Neuronal stem cell (in vitro differentiated cells): ENCODE measurements around the gene AUP1.

ENCODE experiments used
- DNase-seq: peaks from one replicate; pipeline ENCODE4 v3.0.0-alpha.2; 2013; ENCODE audit warnings: low spot score
- H2AFZ ChIP-seq: one replicate; pipeline ENCODE4 v1.6.1; 2013; ENCODE audit warnings: mild to moderate bottlenecking, low read length, inconsistent platforms
- H2AK5ac ChIP-seq: 2 replicates; pipeline ENCODE4 v1.6.1; 2013; ENCODE audit warnings: low read depth, mild to moderate bottlenecking, inconsistent platforms, low read length, moderate library complexity, mixed read lengths
- H2BK120ac ChIP-seq: 2 replicates; pipeline ENCODE4 v1.6.1; 2013; ENCODE audit warnings: low read depth, mild to moderate bottlenecking, inconsistent platforms, low read length, moderate library complexity, mixed read lengths
- H2BK12ac ChIP-seq: one replicate; pipeline ENCODE4 v1.6.1; 2013; ENCODE audit warnings: low read length, inconsistent platforms
- H2BK15ac ChIP-seq: 2 replicates; pipeline ENCODE4 v1.6.1; 2013; ENCODE audit warnings: mild to moderate bottlenecking, low read length, inconsistent platforms, mixed read lengths
- H2BK5ac ChIP-seq: one replicate; pipeline ENCODE4 v1.6.1; 2013; ENCODE audit warnings: inconsistent platforms, mild to moderate bottlenecking, low read length, moderate library complexity
- H3K14ac ChIP-seq: one replicate; pipeline ENCODE4 v1.6.1; 2013; ENCODE audit warnings: low read length, inconsistent platforms
- H3K18ac ChIP-seq: 2 replicates; pipeline ENCODE4 v1.6.1; 2013; ENCODE audit warnings: low read length, inconsistent platforms
- H3K23ac ChIP-seq: 2 replicates; pipeline ENCODE4 v1.6.1; 2013; ENCODE audit warnings: low read depth, mild to moderate bottlenecking, mixed read lengths, low read length, inconsistent platforms; ENCODE audit not compliant: poor library complexity
- H3K27ac ChIP-seq: replicated peaks from 3 replicates; pipeline ENCODE4 v1.5.1; 2013; ENCODE audit warnings: low read length, inconsistent platforms
- H3K27me3 ChIP-seq, 3 experiments: 2 replicates each; pipeline ENCODE4 v1.6.1; 2013; ENCODE audit warnings: low read length in 3 of 3, mild to moderate bottlenecking in 2 of 3, inconsistent platforms in 1 of 3, low read depth in 1 of 3, mixed read lengths in 1 of 3, moderate library complexity in 1 of 3; ENCODE audit not compliant: control insufficient read depth in 3 of 3, insufficient read depth in 3 of 3
- H3K36me3 ChIP-seq, 2 donors: replicated peaks in 1 of 2; 2 replicates each; pipeline ENCODE4 v1.6.1; 2013; ENCODE audit warnings: low read length in 2 of 2; ENCODE audit not compliant: control insufficient read depth in 2 of 2, insufficient read depth in 2 of 2
- H3K4ac ChIP-seq: 2 replicates; pipeline ENCODE4 v1.6.1; 2013; ENCODE audit warnings: inconsistent platforms, mild to moderate bottlenecking, low read length, moderate library complexity
- H3K4me1 ChIP-seq, 2 donors: 1 replicate in 1 of 2; 2 replicates in 1 of 2; pipeline ENCODE4 v1.6.1; 2013; ENCODE audit warnings: low read length in 2 of 2, low read depth in 1 of 2; ENCODE audit not compliant: control insufficient read depth in 2 of 2, insufficient read depth in 1 of 2
- H3K4me2 ChIP-seq: one replicate; pipeline ENCODE4 v1.6.1; 2013; ENCODE audit warnings: mild to moderate bottlenecking, low read length, inconsistent platforms; ENCODE audit not compliant: insufficient read depth, poor library complexity, severe bottlenecking
- H3K4me3 ChIP-seq, 2 donors: 2 replicates each; pipeline ENCODE4 v1.5.1; 2013; ENCODE audit warnings: low read length in 2 of 2, mild to moderate bottlenecking in 2 of 2, inconsistent platforms in 1 of 2, moderate library complexity in 1 of 2
- H3K79me1 ChIP-seq: one replicate; pipeline ENCODE4 v1.6.1; 2013; ENCODE audit warnings: low read depth, mild to moderate bottlenecking, inconsistent platforms, low read length, moderate library complexity
- H3K9ac ChIP-seq: one replicate; pipeline ENCODE4 v1.6.1; 2013; ENCODE audit warnings: mild to moderate bottlenecking, low read depth, low read length, inconsistent platforms; ENCODE audit not compliant: poor library complexity
- H3K9me3 ChIP-seq, 2 donors: replicated peaks in 1 of 2; 2 replicates each; pipeline versions ENCODE3 to v1.6.1; 2013; ENCODE audit warnings: low read length in 2 of 2, mild to moderate bottlenecking in 2 of 2, inconsistent platforms in 1 of 2, low read depth in 1 of 2, mixed read lengths in 1 of 2, moderate library complexity in 1 of 2; ENCODE audit not compliant: control insufficient read depth in 2 of 2, insufficient read depth in 1 of 2
- H4K8ac ChIP-seq: one replicate; pipeline ENCODE4 v1.6.1; 2013; ENCODE audit warnings: low read depth, mild to moderate bottlenecking, inconsistent platforms, low read length, moderate library complexity
- H4K91ac ChIP-seq: one replicate; pipeline ENCODE4 v1.6.1; 2013; ENCODE audit warnings: low read length, low read depth, mild to moderate bottlenecking, inconsistent platforms; ENCODE audit not compliant: poor library complexity
- WGBS, 2 donors: extraction: QIAGEN DNeasy Blood & Tissue Kit; methylation state at CpG; one replicate each; pipeline ENCODE4 v1.1.7; 2013; ENCODE audit warnings: missing lambda C conversion rate in 2 of 2, mixed read lengths in 1 of 2; ENCODE audit not compliant: insufficient read length in 2 of 2, insufficient replicate concordance in 1 of 2; ENCODE audit errors: extremely low coverage in 2 of 2; 5-methylcytosine and 5-hydroxymethylcytosine counted together

Gene AUP1

DNA sequence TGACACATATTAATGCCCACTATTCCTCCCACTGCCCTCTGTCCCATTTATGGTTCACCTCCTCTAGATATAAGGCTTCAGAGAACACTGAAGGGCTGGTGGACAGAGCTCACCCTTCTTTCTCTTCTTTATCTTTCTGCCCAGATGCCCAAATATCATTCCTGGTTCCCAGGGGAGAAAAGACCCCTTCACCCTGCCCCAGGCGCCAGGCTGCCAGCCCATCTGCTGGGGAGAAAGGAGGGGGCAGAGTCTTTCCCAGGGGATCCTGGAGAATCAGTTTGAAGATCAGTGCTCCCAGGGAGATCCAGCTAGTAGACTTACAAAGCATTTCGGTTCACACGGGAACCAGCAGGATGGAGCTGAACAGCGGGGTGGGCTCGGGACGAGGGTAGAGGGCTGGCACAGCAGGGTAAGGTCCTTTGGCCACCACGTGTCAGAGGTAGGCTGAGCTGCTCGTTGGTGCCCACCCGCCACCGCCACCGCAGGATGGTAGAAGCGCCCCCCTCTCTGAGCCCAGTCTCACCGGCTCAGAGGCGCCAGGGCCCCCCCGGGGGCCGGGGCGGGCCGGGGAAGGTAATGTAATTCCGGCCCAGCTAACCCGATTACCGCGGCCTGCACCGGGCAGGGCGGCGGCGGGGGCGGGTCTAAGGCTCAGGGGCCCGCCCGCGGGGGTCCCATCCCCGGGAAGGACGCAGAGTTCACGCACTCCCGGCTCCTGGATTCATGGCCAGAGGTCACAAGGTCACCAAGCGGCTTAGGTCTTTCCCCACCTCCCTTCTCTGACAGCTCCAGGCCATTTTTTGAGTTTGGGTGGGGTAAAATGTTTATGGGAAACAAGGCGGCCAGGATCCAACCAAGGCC lies 16.5 kb downstream of the AUP1 start:
- H2AK5ac ChIP-seq: no peak overlapping the region
- H2BK12ac ChIP-seq: no peak overlapping the region
- WGBS, 2 donors: no CpG with 5 or more reads among the region's 36 CpGs
- H4K91ac ChIP-seq: no peak overlapping the region
- H2BK15ac ChIP-seq: no peak overlapping the region
- H3K36me3 ChIP-seq: no peaks in the 10 kb centered on the region
- H4K8ac ChIP-seq: no peak overlapping the region
- H3K18ac ChIP-seq: peak overlapping the region; percentile 9
- no peak overlapping the region for H3K4me2 ChIP-seq
- H3K4me1 ChIP-seq: peaks cover 2 to 4% of the 10 kb centered on the region in 2 donors
- H3K14ac ChIP-seq: no peak overlapping the region
- no peak overlapping the region for H3K23ac ChIP-seq
- H3K9ac ChIP-seq: no peak overlapping the region
- no peak for DNase-seq
- H3K79me1 ChIP-seq: no peaks in the 10 kb centered on the region
- no peak overlapping the region for H2AFZ ChIP-seq
- no peak overlapping the region for H3K4me3 ChIP-seq
- H3K9me3 ChIP-seq: peaks cover 3 to 14% of the 10 kb centered on the region in 2 donors
- H3K27me3 ChIP-seq: peaks cover 48 to 94% (median 92%) of the 10 kb centered on the region in 3 experiments
- no peak overlapping the region for H3K4ac ChIP-seq
- no peak overlapping the region for H2BK5ac ChIP-seq
- no peak overlapping the region for H2BK120ac ChIP-seq
- H3K27ac ChIP-seq: no peak overlapping the region

DNA sequence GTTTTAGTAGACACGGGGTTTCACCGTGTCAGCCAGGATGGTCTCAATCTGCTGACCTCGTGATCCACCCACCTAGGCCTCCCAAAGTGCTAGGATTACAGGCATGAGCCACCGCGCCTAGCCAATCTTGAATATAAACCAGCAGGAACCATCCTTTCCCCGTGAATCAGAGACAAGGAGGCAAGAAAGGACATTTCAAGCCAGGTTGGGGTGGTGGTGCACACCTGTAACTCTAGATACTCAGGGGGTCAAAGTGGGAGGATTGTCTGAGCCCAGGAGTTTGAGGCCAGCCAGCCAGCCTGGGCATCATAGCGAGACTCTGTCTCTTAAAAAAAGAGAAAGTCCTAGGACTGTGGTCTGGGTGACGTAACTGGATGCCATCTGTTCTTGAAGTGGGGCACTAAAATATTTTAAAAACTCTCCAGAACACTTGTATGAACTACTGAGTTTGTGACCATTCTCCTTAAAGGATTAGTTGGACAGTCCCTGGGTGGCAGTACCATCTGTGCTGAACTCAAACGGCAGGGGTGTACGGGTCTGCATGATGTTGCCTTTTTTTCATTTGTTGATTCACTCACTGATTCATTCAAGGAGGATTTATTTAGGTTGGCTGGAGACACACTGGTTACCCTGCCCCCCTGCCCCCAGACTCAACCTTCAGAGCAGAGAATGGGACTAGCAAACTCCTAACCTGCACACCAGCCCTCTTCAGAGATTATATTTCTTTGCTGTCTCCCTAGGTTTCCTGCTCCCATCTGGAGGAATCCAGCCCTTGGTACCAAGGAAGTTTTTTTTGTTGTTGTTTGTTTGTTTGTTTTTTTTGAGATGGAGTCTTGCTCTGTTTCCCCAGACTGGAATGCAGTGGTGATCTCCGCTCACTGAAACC lies 18.2 kb downstream of the AUP1 start:
- H3K4me2 ChIP-seq: no peak overlapping the region
- no peak overlapping the region for H2BK5ac ChIP-seq
- H3K79me1 ChIP-seq: no peaks in the 10 kb centered on the region
- no peak overlapping the region for H3K14ac ChIP-seq
- H3K4ac ChIP-seq: no peak overlapping the region
- no peak overlapping the region for H2AFZ ChIP-seq
- no peak overlapping the region for H2BK120ac ChIP-seq
- H3K9ac ChIP-seq: no peak overlapping the region
- peaks cover 8 to 10% of the 10 kb centered on the region in 2 donors for H3K4me1 ChIP-seq
- H2BK15ac ChIP-seq: no peak overlapping the region
- H2AK5ac ChIP-seq: no peak overlapping the region
- no peak for DNase-seq
- no peak overlapping the region for H4K8ac ChIP-seq
- no peak overlapping the region for H3K23ac ChIP-seq
- H3K36me3 ChIP-seq: peaks cover 0 to 5% of the 10 kb centered on the region in 2 donors
- H3K18ac ChIP-seq: no peak overlapping the region
- no peak overlapping the region for H3K27ac ChIP-seq
- no CpG with 5 or more reads among the region's 11 CpGs for WGBS, 2 donors
- H4K91ac ChIP-seq: no peak overlapping the region
- H2BK12ac ChIP-seq: no peak overlapping the region
- H3K9me3 ChIP-seq: peaks cover 0 to 6% of the 10 kb centered on the region in 2 donors
- H3K4me3 ChIP-seq: no peak overlapping the region
- peaks cover 43 to 79% (median 79%) of the 10 kb centered on the region in 3 experiments for H3K27me3 ChIP-seq

DNA sequence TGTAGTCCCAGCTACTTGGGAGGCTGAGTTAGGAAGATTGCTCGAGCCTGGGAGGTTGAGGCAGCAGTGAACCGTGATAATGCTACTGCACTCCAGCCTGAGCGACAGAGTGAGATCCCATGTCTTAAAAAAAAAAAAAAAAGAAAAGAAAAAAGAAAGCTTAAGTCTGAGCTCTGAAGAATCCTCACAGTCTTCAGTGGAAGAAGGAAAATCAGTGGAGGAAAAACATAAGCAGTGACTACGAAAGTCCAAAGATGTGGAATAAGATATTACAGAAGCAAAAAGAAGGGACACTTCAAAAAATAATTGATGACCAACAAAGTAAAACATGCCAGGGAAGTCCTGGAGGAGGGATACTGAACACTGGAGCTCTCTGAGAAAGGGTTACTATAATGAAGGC lies 19.2 kb downstream of the AUP1 start:
- H3K27me3 ChIP-seq: peaks cover 32 to 75% (median 68%) of the 10 kb centered on the region in 3 experiments
- no peak overlapping the region for H2BK5ac ChIP-seq
- H3K14ac ChIP-seq: no peak overlapping the region

More for the DNA sequence above, 19.2 kb downstream of the AUP1 start:
- H3K79me1 ChIP-seq: peaks cover 3% of the 10 kb centered on the region
- peaks cover 6 to 13% of the 10 kb centered on the region in 2 donors for H3K36me3 ChIP-seq
- no peak overlapping the region for H2BK15ac ChIP-seq
- H2AFZ ChIP-seq: no peak overlapping the region
- H3K18ac ChIP-seq: no peak overlapping the region
- no peak overlapping the region for H4K91ac ChIP-seq
- H2BK120ac ChIP-seq: no peak overlapping the region
- no peak overlapping the region for H3K23ac ChIP-seq
- no peak for DNase-seq
- no peak overlapping the region for H3K4ac ChIP-seq
- peaks cover 0 to 4% of the 10 kb centered on the region in 2 donors for H3K9me3 ChIP-seq
- H2AK5ac ChIP-seq: no peak overlapping the region
- no peak overlapping the region for H3K27ac ChIP-seq
- no peak overlapping the region for H3K4me3 ChIP-seq
- no peak overlapping the region for H2BK12ac ChIP-seq
- no CpG with 5 or more reads among the region's 4 CpGs for WGBS, 2 donors
- H3K4me2 ChIP-seq: no peak overlapping the region
- no peak overlapping the region for H4K8ac ChIP-seq
- H3K4me1 ChIP-seq: peaks cover 8 to 9% of the 10 kb centered on the region in 2 donors
- peak overlapping the region; percentile 27 for H3K9ac ChIP-seq
